ENCODE data around the gene PPP3CA. TPM values are rescaled to one million over a fixed set of nuclear protein-coding genes. Genes with fewer than 3 reads are reported as not detected.

Gene PPP3CA
- total and polyA plus RNA-seq, 9 donors, result 19.4 to 47.9 (median 37.9) TPM

GRCh38 chr4:101126059-101126458 is 221.3 kb downstream of the PPP3CA start:
- Histone ChIP-seq H3K4me1 (ENCODE audit: insufficient read depth) (no peaks in the 10 kb centered on the region), H3K4me3 (no peak overlapping the region), H3K9me3 (no peaks in the 10 kb centered on the region), H3K27me3 (no peaks in the 10 kb centered on the region), H3K27ac (no peak overlapping the region), H3K36me3 (no peaks in the 10 kb centered on the region)
- intact Hi-C loops (cut with DNase I), result no loop called here
- 54 to 86% (median 68%) methylated on average over 1 of the region's 1 CpG for WGBS, 3 donors
- DNase-seq, result no peak
- TF ChIP-seq POLR2A (IDR thresholded peaks at IDR 0.05) (no peak), CTCF (IDR thresholded peaks at IDR 0.05) (no peak), EP300 (IDR thresholded peaks at IDR 0.05) (no peak)

- Histone ChIP-seq H3K4me1 (ENCODE audit: insufficient read depth) (no peaks in the 10 kb centered on the region), H3K9me3 (no peaks in the 10 kb centered on the region), H3K4me3 (no peak overlapping the region), H3K36me3 (no peaks in the 10 kb centered on the region), H3K27ac (no peak overlapping the region), H3K27me3 (no peaks in the 10 kb centered on the region)
- no peak for DNase-seq
- intact Hi-C loops (cut with DNase I), result no loop called here
- WGBS, 3 donors, result 91 to 95% (median 93%) methylated on average over 5 of the region's 5 CpGs
- TF ChIP-seq EP300 (IDR thresholded peaks at IDR 0.05) (no peak), POLR2A (IDR thresholded peaks at IDR 0.05) (no peak), CTCF (IDR thresholded peaks at IDR 0.05) (no peak)
Observed at GRCh38 chr4:101125045-101125942, 222.0 kb downstream of the PPP3CA start.

GRCh38 chr4:101123231-101123630 is 224.1 kb downstream of the PPP3CA start:
- Histone ChIP-seq H3K4me3 (no peak overlapping the region), H3K4me1 (ENCODE audit: insufficient read depth) (no peaks in the 10 kb centered on the region), H3K27ac (no peak overlapping the region), H3K36me3 (no peaks in the 10 kb centered on the region), H3K9me3 (no peaks in the 10 kb centered on the region), H3K27me3 (no peaks in the 10 kb centered on the region)
- no peak for DNase-seq
- 96 to 99% (median 99%) methylated on average over 5 of the region's 5 CpGs for WGBS, 3 donors
- intact Hi-C loops (cut with DNase I), result no loop called here
- TF ChIP-seq EP300 (IDR thresholded peaks at IDR 0.05) (no peak), POLR2A (IDR thresholded peaks at IDR 0.05) (no peak), CTCF (IDR thresholded peaks at IDR 0.05) (no peak)

GRCh38 chr4:101122019-101122418 is 225.3 kb downstream of the PPP3CA start:
- intact Hi-C loops (cut with DNase I), result no loop called here

More at GRCh38 chr4:101122019-101122418, 225.3 kb downstream of the PPP3CA start:
- H3K36me3 ChIP-seq, result no peaks in the 10 kb centered on the region
- H3K27ac ChIP-seq, result no peak overlapping the region
- no peaks in the 10 kb centered on the region for H3K27me3 ChIP-seq
- no peak for TF ChIP-seq EP300 (IDR thresholded peaks at IDR 0.05)
- no peak for TF ChIP-seq POLR2A (IDR thresholded peaks at IDR 0.05)
- TF ChIP-seq CTCF (IDR thresholded peaks at IDR 0.05), result no peak
- DNase-seq, result no peak
- H3K4me1 ChIP-seq (ENCODE audit: insufficient read depth), result no peaks in the 10 kb centered on the region
- H3K4me3 ChIP-seq, result no peak overlapping the region
- H3K9me3 ChIP-seq, result no peaks in the 10 kb centered on the region
